T-helper 1 cell treated with Interleukin-12 subunit alpha and Interleukin-12 subunit beta and Interleukin-4 antibody, amounts not matched to agents 30 ng/mL and 1 ng/mL, for 36 hours (primary cell): ENCODE data around the gene AHI1. TPM values are rescaled to one million over a fixed set of nuclear protein-coding genes. Genes with fewer than 3 reads are reported as not detected.

Source experiments
- intact Hi-C: fragments of 100-400 bp; cut with micrococcal nuclease; formaldehyde crosslinking; loops from one replicate; pipeline ENCODE4 v1.15.1; 2024
- total RNA-seq: library from RNA; stranded (reverse); gene quantifications from 2 replicates; pipeline ENCODE4 v1.2.3, GENCODE V29; 2022

The AHI1 gene
- total RNA-seq, 1 donor from 2014 or later = 18.4 TPM

- intact Hi-C loops = no loop called here
Measured at GRCh38 chr6:135243871-135244796, 253.4 kb downstream of the AHI1 start.

GRCh38 chr6:135240711-135241110, 256.8 kb downstream of the AHI1 start:
- intact Hi-C loops = no loop called here

GRCh38 chr6:135236732-135237131, 260.8 kb downstream of the AHI1 start:
- intact Hi-C loops = loop anchor here (1.0 kb wide), 1 partner anchor 12 kb away; no protein-coding TSS in a partner anchor

DNA sequence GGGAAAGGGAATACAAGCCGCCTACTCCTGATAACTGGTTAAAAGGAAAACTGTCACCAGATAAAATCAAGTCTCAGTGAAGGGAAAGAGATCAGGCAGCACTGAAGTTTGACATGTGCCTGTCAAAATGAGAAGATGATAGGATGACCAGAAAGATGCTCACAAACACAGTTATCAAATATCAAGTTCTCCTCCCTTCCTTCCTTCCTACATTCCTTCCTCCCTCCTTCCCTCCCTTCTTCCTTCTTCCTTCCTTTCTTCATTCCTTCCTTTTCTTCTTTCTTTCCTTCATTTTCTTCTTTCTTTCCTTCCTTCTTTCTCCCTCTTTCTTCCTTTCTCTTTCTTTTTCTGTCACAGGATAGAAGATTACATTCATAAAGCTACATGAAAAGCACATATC, 261.2 kb downstream of the AHI1 start:
- intact Hi-C loops = loop anchor here (1.0 kb wide), 1 partner anchor 12 kb away; no protein-coding TSS in a partner anchor

GRCh38 chr6:135235716-135236115, 261.8 kb downstream of the AHI1 start:
- intact Hi-C loops = loop anchor here (1.0 kb wide), 1 partner anchor 11 kb away; no protein-coding TSS in a partner anchor

DNA sequence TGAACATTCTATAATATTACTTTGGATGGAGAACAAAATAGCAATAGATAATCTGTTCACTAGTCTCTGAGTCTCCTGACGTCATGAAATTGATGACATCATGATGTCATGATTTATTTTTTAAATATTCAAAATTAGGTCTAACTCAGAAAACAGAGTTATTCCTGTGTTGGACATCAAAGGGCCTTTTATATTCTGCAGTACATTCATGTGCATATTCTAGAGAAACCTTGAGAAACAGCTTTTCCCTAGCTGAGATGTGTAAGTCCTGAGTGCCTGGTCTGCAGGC, 263.1 kb downstream of the AHI1 start:
- intact Hi-C loops = no loop called here

- intact Hi-C loops = no loop called here
Measured at GRCh38 chr6:135233686-135234491, 263.7 kb downstream of the AHI1 start.
